Skin of body (tissue), 2 donors: ENCODE results near the gene HDAC9. TPM values are rescaled to one million over a fixed set of nuclear protein-coding genes. Genes with fewer than 3 reads are reported as not detected.
"Not testable (repeated sequence)": the region's sequence is repeated elsewhere in the genome, so short reads cannot be mapped to it uniquely, and the experiment has no call there.

Source experiments
- DNase-seq: peaks from one replicate; lab custom pipeline; 2025; lab: John Stamatoyannopoulos, UW
- total RNA-seq: library from RNA; depleted of rRNA; stranded (reverse); fragments of >200 nt; gene quantifications from one replicate; pipeline ENCODE4 v1.2.3, GENCODE V29; 2014

HDAC9 gene
- total RNA-seq, 1 donor from 2014 or later = 28.2 TPM

- DNase-seq = no peak
These were observed 206.7 kb downstream of the HDAC9 start for GRCh38 chr7:18702071-18702829.

- DNase-seq = no peak
These were observed 208.1 kb downstream of the HDAC9 start for GRCh38 chr7:18703685-18704084.

- no peak for DNase-seq
These were observed 211.1 kb downstream of the HDAC9 start for GRCh38 chr7:18706670-18707069.

GRCh38 chr7:18708204-18708603 lies 212.7 kb downstream of the HDAC9 start:
- DNase-seq = no peak

- no peak for DNase-seq
These were observed 220.4 kb downstream of the HDAC9 start for GRCh38 chr7:18715988-18716387.

- no peak for DNase-seq
These were observed 225.9 kb downstream of the HDAC9 start for GRCh38 chr7:18721429-18721828.

GRCh38 chr7:18724318-18724717 lies 228.8 kb downstream of the HDAC9 start:
- no peak for DNase-seq

- DNase-seq = no peak
These were observed 231.7 kb downstream of the HDAC9 start for GRCh38 chr7:18727115-18727870.

- DNase-seq = not testable (repeated sequence)
These were observed 240.5 kb downstream of the HDAC9 start for GRCh38 chr7:18736012-18736411.

GRCh38 chr7:18740579-18740988 lies 245.0 kb downstream of the HDAC9 start:
- no peak for DNase-seq

GRCh38 chr7:18753972-18754610 lies 258.5 kb downstream of the HDAC9 start:
- peak; percentile 69 for DNase-seq

- no peak for DNase-seq
These were observed 259.2 kb downstream of the HDAC9 start for GRCh38 chr7:18754766-18755165.

- DNase-seq = no peak
These were observed 260.2 kb downstream of the HDAC9 start for GRCh38 chr7:18755793-18756192.

GRCh38 chr7:18756378-18757050 lies 261.0 kb downstream of the HDAC9 start:
- no peak for DNase-seq

- DNase-seq = no peak
These were observed 264.5 kb downstream of the HDAC9 start for GRCh38 chr7:18760046-18760445.

GRCh38 chr7:18760631-18761445 lies 265.3 kb downstream of the HDAC9 start:
- no peak for DNase-seq

- DNase-seq = peak; percentile 45
These were observed 266.6 kb downstream of the HDAC9 start for GRCh38 chr7:18762189-18762588.

- no peak for DNase-seq
These were observed 272.7 kb downstream of the HDAC9 start for GRCh38 chr7:18768256-18768655.

GRCh38 chr7:18770154-18770811 lies 274.7 kb downstream of the HDAC9 start:
- peak; percentile 80 for DNase-seq

- DNase-seq = peak; percentile 77
These were observed 275.3 kb downstream of the HDAC9 start for GRCh38 chr7:18770822-18771221.
